ENCODE results near the gene TBC1D14.

DNA sequence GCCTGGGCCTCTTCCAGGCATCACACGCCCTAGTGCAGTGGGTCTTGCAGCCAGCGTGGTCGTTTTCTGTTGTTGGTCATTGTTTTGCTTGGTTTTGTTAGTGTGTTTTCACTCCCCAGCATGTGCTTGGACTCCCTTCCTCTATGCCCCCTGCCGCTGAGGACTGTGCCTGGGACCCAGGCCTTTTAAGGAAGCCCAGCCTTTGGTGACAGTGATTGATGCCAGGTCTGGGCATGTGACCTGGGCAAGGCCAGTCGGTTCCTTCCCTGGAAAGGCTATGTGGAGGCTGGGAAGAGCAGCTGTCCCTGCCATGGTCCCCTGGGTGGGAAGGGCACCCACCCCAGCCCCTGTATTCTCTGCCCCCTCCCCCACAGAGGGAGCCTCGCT lies 167.1 kb downstream of the TBC1D14 start:
- TF ChIP-seq POLR2A (IDR thresholded peaks at IDR 0.05; ENCODE audit: low read depth, low read length) (no peak), TAF1 (IDR thresholded peaks at IDR 0.05; ENCODE audit: low read depth, low read length) (no peak), POLR2AphosphoS5 (IDR thresholded peaks at IDR 0.05; ENCODE audit: low read depth, low read length) (no peak), SPI1 (IDR thresholded peaks at IDR 0.05; ENCODE audit: low read depth, low read length) (no peak), POU2F2 (IDR thresholded peaks at IDR 0.05; ENCODE audit: low read depth, low read length) (no peak)

Data from GM12891 (cell line).